IMR-90 (cell line): ENCODE measurements around the gene CNST.

Experiments
- BHLHE40 ChIP-seq: fragments of 150-350 bp; IDR thresholded peaks from 2 replicates; pipeline ENCODE4 v1.6.1; 2016; ENCODE audit warnings: mild to moderate bottlenecking, low read depth, low read length
- FOS ChIP-seq: fragments of 150-350 bp; IDR thresholded peaks from 2 replicates; pipeline ENCODE4 v1.6.1; 2016; ENCODE audit warnings: low read depth, low read length
- RAD21 ChIP-seq: IDR thresholded peaks from 2 replicates; pipeline ENCODE4 v1.6.1; 2012; ENCODE audit warnings: low read length, improper control_type of control experiment
- RFX5 ChIP-seq: IDR thresholded peaks from 2 replicates; pipeline ENCODE4 v1.8.0; 2012; ENCODE audit warnings: low read depth, mild to moderate bottlenecking, low read length, moderate library complexity
- TF ChIP-seq, protein P1 (sequence below): conservative IDR thresholded peaks from 2 replicates; pipeline ENCODE4 v1.5.1; 2012; ENCODE audit warnings: mild to moderate bottlenecking, low read depth, low read length, improper control_type of control experiment

DNA sequence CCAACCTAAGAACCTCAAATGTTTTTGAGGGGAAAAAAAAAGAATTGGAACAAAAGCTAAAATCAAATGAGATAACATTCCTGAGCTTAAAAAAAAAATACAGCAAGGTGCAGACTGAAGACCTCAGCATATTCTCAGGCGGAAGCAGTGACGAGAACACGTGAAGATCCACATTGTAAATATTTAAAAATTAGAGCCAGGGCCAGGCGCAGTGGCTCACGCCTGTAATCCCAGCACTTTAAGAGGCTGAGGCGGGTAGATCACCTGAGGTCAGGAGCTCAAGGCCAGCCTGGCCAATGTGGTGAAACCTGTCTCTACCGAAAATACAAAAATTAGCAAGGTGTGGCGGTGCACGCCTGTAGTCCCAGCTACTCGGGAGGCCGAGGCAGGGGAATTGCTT is 15.9 kb upstream of the CNST start:
- TF ChIP-seq, protein P1, sequence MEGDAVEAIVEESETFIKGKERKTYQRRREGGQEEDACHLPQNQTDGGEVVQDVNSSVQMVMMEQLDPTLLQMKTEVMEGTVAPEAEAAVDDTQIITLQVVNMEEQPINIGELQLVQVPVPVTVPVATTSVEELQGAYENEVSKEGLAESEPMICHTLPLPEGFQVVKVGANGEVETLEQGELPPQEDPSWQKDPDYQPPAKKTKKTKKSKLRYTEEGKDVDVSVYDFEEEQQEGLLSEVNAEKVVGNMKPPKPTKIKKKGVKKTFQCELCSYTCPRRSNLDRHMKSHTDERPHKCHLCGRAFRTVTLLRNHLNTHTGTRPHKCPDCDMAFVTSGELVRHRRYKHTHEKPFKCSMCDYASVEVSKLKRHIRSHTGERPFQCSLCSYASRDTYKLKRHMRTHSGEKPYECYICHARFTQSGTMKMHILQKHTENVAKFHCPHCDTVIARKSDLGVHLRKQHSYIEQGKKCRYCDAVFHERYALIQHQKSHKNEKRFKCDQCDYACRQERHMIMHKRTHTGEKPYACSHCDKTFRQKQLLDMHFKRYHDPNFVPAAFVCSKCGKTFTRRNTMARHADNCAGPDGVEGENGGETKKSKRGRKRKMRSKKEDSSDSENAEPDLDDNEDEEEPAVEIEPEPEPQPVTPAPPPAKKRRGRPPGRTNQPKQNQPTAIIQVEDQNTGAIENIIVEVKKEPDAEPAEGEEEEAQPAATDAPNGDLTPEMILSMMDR, result no peak
- TF ChIP-seq FOS, result no peak
- no peak for TF ChIP-seq RAD21
- no peak for TF ChIP-seq BHLHE40
- TF ChIP-seq RFX5, result no peak
